PFSK-1 (cell line): ENCODE data around the gene SMIM35.

Experiments
- POLR2AphosphoS5 ChIP-seq: IDR thresholded peaks from 2 replicates; pipeline ENCODE4 v1.6.1; 2012; ENCODE audit warnings: low read depth, mild to moderate bottlenecking, control low read depth, low read length, moderate library complexity
- REST ChIP-seq, 2 experiments: IDR thresholded peaks; 2 replicates each; pipeline versions ENCODE4 v1.6.1 to v1.8.0; 2011 to 2012; ENCODE audit warnings: low read depth in 2 of 2, low read length in 2 of 2, control low read depth in 1 of 2, inconsistent platforms in 1 of 2, mild to moderate bottlenecking in 1 of 2, moderate library complexity in 1 of 2; ENCODE audit not compliant: insufficient read depth in 1 of 2
- SIN3A ChIP-seq: IDR thresholded peaks from 2 replicates; pipeline ENCODE4 v1.6.1; 2012; ENCODE audit warnings: mild to moderate bottlenecking, low read length, moderate library complexity, borderline replicate concordance; ENCODE audit not compliant: insufficient read depth
- TAF1 ChIP-seq: IDR thresholded peaks from 2 replicates; pipeline ENCODE4 v1.6.1; 2012; ENCODE audit warnings: low read length, control low read depth, borderline replicate concordance; ENCODE audit not compliant: insufficient read depth

GRCh38 chr11:117972044-117972443 is 114.7 kb downstream of the SMIM35 start:
- TF ChIP-seq REST (IDR thresholded peaks at IDR 0.05; ENCODE audit: insufficient read depth in 1 of 2, low read depth in 2 of 2, low read length in 2 of 2) (no peak), POLR2AphosphoS5 (no peak), TAF1 (no peak), SIN3A (no peak)
